SU-DHL-6 (cell line): ENCODE measurements around the gene GRIA1.

ENCODE experiments used
- EZH2phosphoT487 ChIP-seq: fragments of 200-600 bp; sonication (generic), shearing (Covaris generic); conservative IDR thresholded peaks from 2 replicates; pipeline ENCODE4 v1.6.1; 2018; ENCODE audit warnings: mild to moderate bottlenecking, antibody characterized with exemption, low read length, moderate library complexity, mixed read lengths
- TF ChIP-seq, protein P1 (sequence below): fragments of 200-600 bp; sonication (generic); IDR thresholded peaks from one replicate; pipeline ENCODE4 v1.5.1; 2017; ENCODE audit warnings: antibody characterized with exemption, mild to moderate bottlenecking, low read length, moderate library complexity; ENCODE audit not compliant: insufficient read depth, poor library complexity, severe bottlenecking

GRCh38 chr5:153797484-153797883, 307.0 kb downstream of the GRIA1 start:
- TF ChIP-seq, protein P1, sequence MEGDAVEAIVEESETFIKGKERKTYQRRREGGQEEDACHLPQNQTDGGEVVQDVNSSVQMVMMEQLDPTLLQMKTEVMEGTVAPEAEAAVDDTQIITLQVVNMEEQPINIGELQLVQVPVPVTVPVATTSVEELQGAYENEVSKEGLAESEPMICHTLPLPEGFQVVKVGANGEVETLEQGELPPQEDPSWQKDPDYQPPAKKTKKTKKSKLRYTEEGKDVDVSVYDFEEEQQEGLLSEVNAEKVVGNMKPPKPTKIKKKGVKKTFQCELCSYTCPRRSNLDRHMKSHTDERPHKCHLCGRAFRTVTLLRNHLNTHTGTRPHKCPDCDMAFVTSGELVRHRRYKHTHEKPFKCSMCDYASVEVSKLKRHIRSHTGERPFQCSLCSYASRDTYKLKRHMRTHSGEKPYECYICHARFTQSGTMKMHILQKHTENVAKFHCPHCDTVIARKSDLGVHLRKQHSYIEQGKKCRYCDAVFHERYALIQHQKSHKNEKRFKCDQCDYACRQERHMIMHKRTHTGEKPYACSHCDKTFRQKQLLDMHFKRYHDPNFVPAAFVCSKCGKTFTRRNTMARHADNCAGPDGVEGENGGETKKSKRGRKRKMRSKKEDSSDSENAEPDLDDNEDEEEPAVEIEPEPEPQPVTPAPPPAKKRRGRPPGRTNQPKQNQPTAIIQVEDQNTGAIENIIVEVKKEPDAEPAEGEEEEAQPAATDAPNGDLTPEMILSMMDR = no peak
- TF ChIP-seq EZH2phosphoT487 = no peak
